Fibroblast of lung (primary cell): ENCODE data around the gene SGIP1. TPM values are rescaled to one million over a fixed set of nuclear protein-coding genes. Genes with fewer than 3 reads are reported as not detected.
A peak's percentile ranks its signal among the peaks of the same experiment; 100 is the strongest.

Experiments used
- DNase-seq, 2 donors: peaks; one replicate each; pipeline versions ENCODE4 v3.0.0 to v3.0.0-alpha.2; 2010; ENCODE audit warnings: low read depth in 2 of 2
- H2AFZ ChIP-seq: 2 replicates; pipeline ENCODE4 v1.5.1; 2012; ENCODE audit warnings: low read length, control low read depth, inconsistent platforms
- H3K27ac ChIP-seq: 2 replicates; pipeline ENCODE4 v1.5.1; 2011; ENCODE audit warnings: low read length, control low read depth; ENCODE audit not compliant: insufficient read depth
- H3K27me3 ChIP-seq: 2 replicates; pipeline ENCODE4 v1.5.1; 2011; ENCODE audit warnings: mild to moderate bottlenecking, low read length; ENCODE audit not compliant: control insufficient read depth, insufficient read depth
- H3K36me3 ChIP-seq: 2 replicates; pipeline ENCODE4 v1.5.1; 2011; ENCODE audit warnings: low read length; ENCODE audit not compliant: control insufficient read depth, insufficient read depth
- H3K4me1 ChIP-seq: 2 replicates; pipeline ENCODE4 v1.5.1; 2011; ENCODE audit warnings: low read length; ENCODE audit not compliant: control insufficient read depth, insufficient read depth; ENCODE audit errors: extremely low read depth
- H3K4me2 ChIP-seq: 2 replicates; pipeline ENCODE4 v1.5.1; 2011; ENCODE audit warnings: low read length, control low read depth; ENCODE audit not compliant: insufficient read depth; ENCODE audit errors: extremely low read depth
- H3K4me3 ChIP-seq, 4 experiments: fragments of 200-600 bp in 1 of 4; sonication (generic) in 1 of 4; replicated peaks in 1 of 4; 2 replicates each; pipeline ENCODE4 v1.5.1; 2011 to 2016; ENCODE audit warnings: low read length in 4 of 4, low read depth in 3 of 4, mild to moderate bottlenecking in 3 of 4, control low read depth in 2 of 4, inconsistent platforms in 1 of 4, mixed read lengths in 1 of 4; ENCODE audit not compliant: insufficient read depth in 1 of 4; ENCODE audit errors: control extremely low read depth in 1 of 4
- H3K79me2 ChIP-seq: 2 replicates; pipeline ENCODE4 v1.5.1; 2012; ENCODE audit warnings: mild to moderate bottlenecking, low read length, inconsistent platforms; ENCODE audit not compliant: control insufficient read depth, insufficient read depth
- H3K9ac ChIP-seq: 2 replicates; pipeline ENCODE4 v1.5.1; 2011; ENCODE audit warnings: mild to moderate bottlenecking, low read length, control low read depth; ENCODE audit not compliant: insufficient read depth
- H3K9me3 ChIP-seq: 2 replicates; pipeline ENCODE4 v1.5.1; 2012; ENCODE audit warnings: low read depth, low read length; ENCODE audit not compliant: control insufficient read depth, insufficient read depth
- H4K20me1 ChIP-seq: 2 replicates; pipeline ENCODE4 v1.5.1; 2011; ENCODE audit warnings: low read length; ENCODE audit not compliant: control insufficient read depth, insufficient read depth; ENCODE audit errors: extremely low read depth
- CTCF ChIP-seq, 2 donors: IDR thresholded peaks in 1 of 2; conservative IDR thresholded peaks in 1 of 2; 1 replicate in 1 of 2; 2 replicates in 1 of 2; pipeline ENCODE4 v1.5.1; 2011 to 2012; ENCODE audit warnings: low read length in 2 of 2, control low read depth in 1 of 2, inconsistent platforms in 1 of 2, low read depth in 1 of 2, mild to moderate bottlenecking in 1 of 2
- EZH2 ChIP-seq: IDR thresholded peaks from 2 replicates; pipeline ENCODE4 v1.5.1; 2012; ENCODE audit warnings: low read length, control low read depth, mild to moderate bottlenecking; ENCODE audit errors: missing control alignments
- polyA plus RNA-seq, 2 donors: library from polyadenylated mRNA; depleted of rRNA in 1 of 2; stranded (reverse) in 1 of 2; unstranded in 1 of 2; fragments of >200 nt; gene quantifications; 2 replicates each; pipeline ENCODE4 v1.2.1, GENCODE V29; 2011 to 2012; ENCODE audit warnings: missing spikeins in 1 of 2
- total RNA-seq: library from RNA; depleted of rRNA; stranded (reverse); fragments of >200 nt; gene quantifications from 2 replicates; pipeline ENCODE4 v1.2.1, GENCODE V29; 2014

The SGIP1 gene
- total and polyA plus RNA-seq, 2 donors (not counting 1 experiment from before 2014, with no cell fraction given), result 37.8 to 77.6 TPM

GRCh38 chr1:66676613-66677298, 142.8 kb downstream of the SGIP1 start:
- H3K4me3 ChIP-seq, result no peak overlapping the region
- H3K27me3 ChIP-seq, result no peaks in the 10 kb centered on the region
- H3K9me3 ChIP-seq, result no peaks in the 10 kb centered on the region
- H4K20me1 ChIP-seq, result no peaks in the 10 kb centered on the region
- H3K9ac ChIP-seq, result no peak overlapping the region
- peaks cover 2% of the 10 kb centered on the region for H3K36me3 ChIP-seq
- H3K27ac ChIP-seq, result no peak overlapping the region
- H2AFZ ChIP-seq, result no peak overlapping the region
- DNase-seq, result peak; percentile 57 to 95
- no peak for TF ChIP-seq CTCF (conservative IDR thresholded peaks at IDR 0.05 in 1 of 2, IDR thresholded peaks at IDR 0.05 in 1 of 2; ENCODE audit: low read depth in 1 of 2, low read length in 2 of 2)
- no peak for TF ChIP-seq EZH2
- no peaks in the 10 kb centered on the region for H3K79me2 ChIP-seq
- no peak overlapping the region for H3K4me2 ChIP-seq
- H3K4me1 ChIP-seq, result no peaks in the 10 kb centered on the region

- Histone ChIP-seq H3K4me2 (no peak overlapping the region), H3K27me3 (no peaks in the 10 kb centered on the region), H3K27ac (no peak overlapping the region), H4K20me1 (no peaks in the 10 kb centered on the region), H3K4me3 (no peak overlapping the region), H3K9ac (no peak overlapping the region), H3K36me3 (peaks cover 6% of the 10 kb centered on the region), H3K79me2 (no peaks in the 10 kb centered on the region), H3K9me3 (no peaks in the 10 kb centered on the region), H2AFZ (no peak overlapping the region), H3K4me1 (no peaks in the 10 kb centered on the region)
- DNase-seq, result peak in 1 of 2 donors; percentile 61
- TF ChIP-seq EZH2 (no peak), CTCF (conservative IDR thresholded peaks at IDR 0.05 in 1 of 2, IDR thresholded peaks at IDR 0.05 in 1 of 2; ENCODE audit: low read depth in 1 of 2, low read length in 2 of 2) (no peak)
Measured at GRCh38 chr1:66678146-66678545, 144.2 kb downstream of the SGIP1 start.

GRCh38 chr1:66679140-66679539, 145.2 kb downstream of the SGIP1 start:
- Histone ChIP-seq H3K4me1 (no peaks in the 10 kb centered on the region), H3K4me3 (no peak overlapping the region), H3K79me2 (no peaks in the 10 kb centered on the region), H4K20me1 (no peaks in the 10 kb centered on the region), H3K4me2 (no peak overlapping the region), H3K27ac (no peak overlapping the region), H3K9me3 (no peaks in the 10 kb centered on the region), H3K27me3 (no peaks in the 10 kb centered on the region), H3K9ac (no peak overlapping the region), H2AFZ (no peak overlapping the region), H3K36me3 (peaks cover 6% of the 10 kb centered on the region)
- no peak for DNase-seq
- TF ChIP-seq EZH2 (no peak), CTCF (conservative IDR thresholded peaks at IDR 0.05 in 1 of 2, IDR thresholded peaks at IDR 0.05 in 1 of 2; ENCODE audit: low read depth in 1 of 2, low read length in 2 of 2) (no peak)
